IPS-11a (cell line): Measurements from ENCODE around the gene BICD1.
"Not testable (repeated sequence)": the region's sequence is repeated elsewhere in the genome, so short reads cannot be mapped to it uniquely, and the experiment has no call there.

Experiments
- H3K4me3 ChIP-seq: one replicate; pipeline ENCODE4 v1.5.1; 2013; ENCODE audit warnings: low read depth, low read length, control low read depth

The BICD1 gene

GRCh38 chr12:32272465-32272864 lies 165.8 kb downstream of the BICD1 start:
- H3K4me3 ChIP-seq, result no peak overlapping the region

DNA sequence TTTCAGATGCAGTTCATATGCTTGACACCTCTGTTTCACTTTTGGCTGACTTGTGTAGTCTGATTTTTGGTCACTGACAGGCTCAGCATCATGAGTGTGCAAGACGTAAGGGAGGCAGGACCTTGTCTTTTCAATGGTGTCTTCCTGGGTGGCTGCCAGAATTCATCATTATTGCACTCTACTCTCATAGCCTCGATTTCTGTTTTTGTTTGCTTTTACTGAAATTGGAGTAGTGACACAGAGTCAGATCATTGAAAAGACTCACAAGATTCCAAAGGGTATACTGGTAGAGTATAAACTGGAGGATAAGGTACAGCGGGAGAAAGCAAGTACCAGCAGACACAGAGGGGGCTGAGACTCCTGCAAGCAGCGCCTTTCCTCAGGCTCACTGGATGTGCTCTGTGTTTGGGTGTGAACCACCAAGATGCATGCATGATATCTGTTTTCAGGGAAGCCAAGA lies 166.4 kb downstream of the BICD1 start:
- H3K4me3 ChIP-seq, result no peak overlapping the region

- no peak overlapping the region for H3K4me3 ChIP-seq
These were observed 167.1 kb downstream of the BICD1 start for GRCh38 chr12:32273712-32274111.

DNA sequence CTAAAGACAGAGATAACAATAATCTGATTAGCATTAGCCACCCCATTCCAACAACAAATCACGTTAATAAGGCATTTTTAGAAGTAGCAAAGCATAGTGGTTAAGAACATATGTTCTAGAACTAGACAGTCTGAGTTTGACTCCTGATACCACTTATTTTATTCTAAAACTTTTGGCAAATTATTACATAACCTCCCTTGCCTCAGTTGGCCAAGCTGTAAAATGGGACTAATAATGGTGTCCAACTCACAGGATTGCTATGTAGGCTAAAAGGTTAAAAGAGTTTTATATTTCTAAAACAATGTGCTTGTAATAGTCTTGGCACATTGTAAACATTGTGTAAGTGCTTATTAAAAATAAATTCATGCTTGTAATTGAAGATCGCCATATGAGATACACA lies 168.0 kb downstream of the BICD1 start:
- H3K4me3 ChIP-seq, result no peak overlapping the region

DNA sequence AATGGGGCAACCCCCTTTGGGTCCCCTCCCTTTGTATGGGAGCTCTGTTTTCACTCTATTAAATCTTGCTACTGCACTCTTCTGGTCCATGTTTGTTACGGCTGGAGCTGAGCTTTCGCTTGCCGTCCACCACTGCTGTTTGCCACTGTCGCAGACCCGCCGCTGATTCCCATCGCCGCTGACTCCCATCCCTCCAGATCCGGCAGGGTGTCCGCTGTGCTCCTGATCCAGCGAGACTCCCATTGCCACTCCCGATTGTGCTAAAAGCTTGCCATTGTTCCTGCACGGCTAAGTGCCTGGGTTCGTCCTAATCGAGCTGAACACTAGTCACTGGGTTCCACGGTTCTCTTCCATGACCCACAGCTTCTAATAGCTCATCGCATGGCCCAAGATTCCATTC lies 168.9 kb downstream of the BICD1 start:
- H3K4me3 ChIP-seq, result not testable (repeated sequence)

DNA sequence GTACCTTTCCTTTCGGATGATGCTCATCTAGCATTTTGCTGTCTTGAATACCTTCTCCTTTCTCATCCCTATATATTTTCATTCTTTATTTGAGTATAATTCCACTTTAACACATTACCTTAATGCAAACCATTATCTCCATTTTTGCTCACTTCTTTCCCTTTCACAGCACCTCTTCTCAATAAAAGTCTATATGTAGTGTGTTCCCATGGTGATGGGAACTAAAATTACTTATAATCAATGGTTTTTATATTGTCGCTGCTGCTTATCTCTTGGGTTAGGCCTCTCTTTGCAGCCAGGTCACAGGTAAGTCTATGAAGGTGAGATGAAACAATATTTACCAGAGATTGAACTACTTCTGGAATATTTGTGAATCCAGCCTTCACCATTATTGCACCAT lies 171.1 kb downstream of the BICD1 start:
- no peak overlapping the region for H3K4me3 ChIP-seq

GRCh38 chr12:32281098-32281497 lies 174.5 kb downstream of the BICD1 start:
- H3K4me3 ChIP-seq, result no peak overlapping the region

DNA sequence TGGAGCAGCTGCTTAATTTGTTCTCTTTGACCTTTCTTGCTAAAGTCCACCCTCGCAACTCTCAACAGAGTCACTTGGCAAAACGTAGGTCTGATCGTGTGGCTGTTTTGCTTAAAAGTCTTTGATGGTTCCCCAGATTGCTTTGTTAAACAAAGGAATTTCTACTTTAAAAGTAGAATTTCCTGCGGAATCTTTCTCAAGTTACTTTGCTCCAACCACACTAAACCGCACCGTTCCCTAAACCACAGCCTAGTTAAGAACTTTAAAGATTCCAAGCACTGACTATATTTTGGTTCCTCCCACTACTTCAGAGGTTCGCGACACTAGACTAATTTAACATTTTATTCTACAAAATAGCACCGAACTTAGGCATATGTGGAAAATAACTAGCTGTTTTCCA lies 177.9 kb downstream of the BICD1 start:
- H3K4me3 ChIP-seq, result no peak overlapping the region

- no peak overlapping the region for H3K4me3 ChIP-seq
These were observed 178.4 kb downstream of the BICD1 start for GRCh38 chr12:32285021-32285420.

DNA sequence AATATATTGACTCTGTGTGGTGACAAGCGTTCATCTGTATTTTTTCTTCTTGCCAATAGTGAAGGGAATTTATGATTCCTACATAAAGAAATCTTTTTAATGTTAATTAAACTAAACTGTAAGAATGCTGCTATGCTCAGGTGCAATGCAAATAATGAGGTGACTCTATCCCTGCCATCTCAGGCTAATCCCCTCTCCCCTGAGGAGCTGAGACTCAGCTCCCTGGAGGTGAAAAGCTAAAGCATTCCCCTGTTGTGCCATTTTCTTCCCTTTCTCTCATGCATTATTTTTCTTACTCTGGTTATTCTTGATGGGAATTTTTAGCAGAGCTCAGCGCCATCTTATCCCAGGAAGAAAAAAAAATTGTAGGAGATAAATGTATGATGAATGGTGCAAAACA lies 178.8 kb downstream of the BICD1 start:
- H3K4me3 ChIP-seq, result no peak overlapping the region

GRCh38 chr12:32290411-32290810 lies 183.8 kb downstream of the BICD1 start:
- no peak overlapping the region for H3K4me3 ChIP-seq

- no peak overlapping the region for H3K4me3 ChIP-seq
These were observed 185.5 kb downstream of the BICD1 start for GRCh38 chr12:32292151-32292550.

- no peak overlapping the region for H3K4me3 ChIP-seq
These were observed 187.3 kb downstream of the BICD1 start for GRCh38 chr12:32293808-32294419.

DNA sequence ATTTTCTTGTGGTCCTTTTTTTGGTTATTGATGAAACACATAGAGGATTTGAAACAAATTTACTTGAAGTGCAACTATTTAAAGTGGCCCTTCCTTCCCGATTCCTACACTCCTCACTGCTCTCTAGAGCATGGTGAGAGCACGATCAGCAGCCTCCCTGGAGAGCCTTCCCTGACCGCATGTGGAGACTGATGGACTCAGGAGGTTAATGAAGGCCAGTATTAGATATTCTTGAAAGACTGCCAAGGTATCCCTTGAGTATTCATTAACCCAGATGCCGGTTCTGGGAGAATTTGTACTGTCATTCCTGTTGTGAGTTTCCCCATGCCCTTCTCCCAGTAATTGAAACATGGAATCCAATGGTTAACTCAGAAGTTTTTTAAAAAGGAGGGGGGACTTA lies 189.9 kb downstream of the BICD1 start:
- H3K4me3 ChIP-seq, result no peak overlapping the region

GRCh38 chr12:32298917-32299316 lies 192.3 kb downstream of the BICD1 start:
- H3K4me3 ChIP-seq, result no peak overlapping the region

DNA sequence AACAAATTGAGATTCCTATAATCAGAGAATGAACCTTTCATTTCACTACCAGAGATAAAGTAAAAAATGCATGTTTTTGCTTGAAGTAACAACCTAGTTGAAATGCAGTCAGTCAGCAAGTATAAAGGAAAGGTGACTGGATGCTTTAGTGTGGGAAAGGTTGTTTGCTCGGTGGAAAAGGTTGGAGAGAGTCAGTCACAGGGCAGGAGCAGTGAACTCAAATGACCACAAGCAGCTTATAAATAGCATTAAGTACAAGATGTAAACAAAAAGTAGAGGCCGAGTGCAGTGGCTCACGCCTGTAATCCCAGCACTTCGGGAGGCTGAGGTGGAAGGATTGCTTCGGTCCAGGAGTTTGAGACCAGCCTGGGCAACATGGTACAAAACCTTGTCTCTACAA lies 194.6 kb downstream of the BICD1 start:
- H3K4me3 ChIP-seq, result no peak overlapping the region

DNA sequence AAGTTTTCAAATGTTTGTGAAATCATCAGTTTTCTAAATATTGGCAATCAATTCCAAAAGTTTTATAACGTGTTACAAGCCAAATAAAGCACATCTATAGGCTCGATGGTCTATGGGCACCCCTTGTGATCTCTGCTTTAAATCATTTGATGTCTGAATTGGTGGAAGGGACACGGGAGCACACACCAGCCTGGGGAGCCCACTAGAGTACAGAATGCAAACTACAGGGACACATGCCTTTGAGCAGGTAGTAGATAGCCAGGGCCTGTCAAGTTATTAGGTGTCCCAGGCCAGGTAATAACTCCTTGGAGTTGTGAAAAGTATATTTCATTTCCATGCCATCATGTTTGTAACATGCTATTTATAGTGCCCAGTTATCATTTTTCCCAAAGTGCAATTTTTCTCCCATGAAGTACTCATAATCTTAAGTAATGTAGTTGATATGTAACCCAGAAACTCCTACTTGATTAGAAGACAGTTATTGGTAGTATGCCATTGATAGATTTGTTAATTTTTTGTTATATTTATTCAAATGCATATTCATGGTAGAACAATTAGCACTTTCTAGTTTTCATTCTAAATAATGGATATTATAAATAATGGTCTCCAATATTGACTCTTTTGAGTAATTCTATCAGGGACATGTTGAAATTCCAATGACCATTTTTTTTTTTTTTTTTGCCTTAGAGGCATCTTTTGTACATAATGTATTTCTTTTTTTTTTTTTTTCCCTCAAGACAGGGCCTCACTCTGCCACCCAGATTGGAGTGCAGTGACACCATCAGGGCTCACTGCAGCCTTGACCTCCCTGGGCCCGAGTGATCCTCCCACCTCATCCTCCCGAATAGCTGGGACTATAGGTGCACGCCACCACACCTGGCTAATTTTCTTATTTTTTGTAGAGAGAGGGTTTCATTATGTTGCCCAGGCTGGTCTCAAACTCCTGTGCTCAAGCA lies 195.8 kb downstream of the BICD1 start:
- no peak overlapping the region for H3K4me3 ChIP-seq

- no peak overlapping the region for H3K4me3 ChIP-seq
These were observed 196.5 kb downstream of the BICD1 start for GRCh38 chr12:32303174-32303549.

GRCh38 chr12:32305163-32305562 lies 198.5 kb downstream of the BICD1 start:
- H3K4me3 ChIP-seq, result no peak overlapping the region

DNA sequence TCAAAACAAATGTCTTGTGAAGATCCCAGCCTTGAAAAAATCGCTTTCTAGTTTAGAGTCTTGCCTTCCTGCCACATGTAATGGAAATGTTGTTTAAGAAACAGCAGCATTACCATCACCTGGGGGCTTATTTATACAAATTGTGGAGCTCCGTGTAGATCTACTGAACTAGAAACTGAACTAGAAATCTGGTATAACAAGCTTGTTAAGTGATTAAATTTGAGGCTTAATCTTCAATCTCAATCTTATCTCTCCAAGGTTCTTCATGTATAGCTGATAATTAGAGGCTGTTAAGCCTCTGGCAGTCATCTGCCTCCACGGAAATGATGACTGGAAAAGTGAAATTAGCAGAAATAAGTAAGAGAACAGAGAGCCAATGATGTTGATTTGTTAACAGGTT lies 200.7 kb downstream of the BICD1 start:
- H3K4me3 ChIP-seq, result no peak overlapping the region

DNA sequence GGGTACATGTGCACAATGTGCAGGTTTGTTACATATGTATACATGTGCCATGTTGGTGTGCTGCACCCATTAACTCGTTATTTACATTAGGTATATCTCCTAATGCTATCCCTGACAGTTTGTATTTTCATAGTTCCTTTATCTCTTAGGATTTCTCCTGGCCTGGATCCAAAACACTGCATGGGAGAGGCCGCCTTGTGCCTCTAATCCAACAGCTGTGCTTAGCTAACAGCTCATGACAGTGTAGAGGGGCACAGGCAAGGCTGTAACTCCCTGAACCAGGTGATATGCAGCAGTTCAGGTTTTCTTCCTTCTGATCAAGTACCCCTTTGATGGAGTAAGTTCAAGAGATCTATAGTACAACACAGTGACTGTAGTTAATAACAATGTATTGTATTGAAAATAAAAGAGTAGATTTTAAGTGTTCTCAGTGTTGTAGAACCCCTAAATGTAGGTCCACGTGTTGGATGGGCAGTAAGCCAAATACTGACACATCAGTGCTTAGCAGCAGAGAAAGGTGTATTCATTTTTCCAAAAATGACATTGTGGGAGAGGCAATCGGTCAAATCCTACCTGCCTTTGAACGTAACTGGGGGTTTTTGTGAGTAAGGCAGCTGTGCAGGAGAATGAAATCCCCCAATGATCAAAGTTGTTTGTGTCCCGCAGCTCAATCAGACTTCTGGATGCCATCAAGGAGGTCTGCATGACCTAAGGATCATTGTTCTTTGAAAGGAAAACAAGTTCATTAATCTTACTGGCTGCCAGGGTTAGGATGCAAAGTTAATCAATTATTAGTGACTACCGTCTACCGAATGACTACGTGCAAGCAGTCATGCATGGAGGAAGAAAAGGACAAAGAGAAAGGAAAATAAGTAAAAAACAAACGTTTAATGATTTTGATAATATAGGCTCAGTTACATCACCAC lies 203.4 kb downstream of the BICD1 start:
- H3K4me3 ChIP-seq, result no peak overlapping the region
